ENCODE measurements around the gene SLC10A4.

- no peak for TF ChIP-seq CTCF (conservative IDR thresholded peaks at IDR 0.05 in 1 of 2, IDR thresholded peaks at IDR 0.05 in 1 of 2; ENCODE audit: low read depth in 1 of 2, low read length in 2 of 2)
- TF ChIP-seq EZH2 (IDR thresholded peaks at IDR 0.05; ENCODE audit: low read length, missing control alignments): no peak
Observed at GRCh38 chr4:48450740-48451139, 32.4 kb upstream of the SLC10A4 start.

All from fibroblast of lung (primary cell).